HPDE6-E6E7 (cell line): ENCODE measurements around the gene SNAP23.
"Not testable (repeated sequence)": the region's sequence is repeated elsewhere in the genome, so short reads cannot be mapped to it uniquely, and the experiment has no call there.

Experiments used
- DNase-seq: peaks from one replicate; pipeline ENCODE4 v3.0.0; 2011; ENCODE audit warnings: missing footprints; ENCODE audit errors: extremely low spot score

The SNAP23 gene

DNA sequence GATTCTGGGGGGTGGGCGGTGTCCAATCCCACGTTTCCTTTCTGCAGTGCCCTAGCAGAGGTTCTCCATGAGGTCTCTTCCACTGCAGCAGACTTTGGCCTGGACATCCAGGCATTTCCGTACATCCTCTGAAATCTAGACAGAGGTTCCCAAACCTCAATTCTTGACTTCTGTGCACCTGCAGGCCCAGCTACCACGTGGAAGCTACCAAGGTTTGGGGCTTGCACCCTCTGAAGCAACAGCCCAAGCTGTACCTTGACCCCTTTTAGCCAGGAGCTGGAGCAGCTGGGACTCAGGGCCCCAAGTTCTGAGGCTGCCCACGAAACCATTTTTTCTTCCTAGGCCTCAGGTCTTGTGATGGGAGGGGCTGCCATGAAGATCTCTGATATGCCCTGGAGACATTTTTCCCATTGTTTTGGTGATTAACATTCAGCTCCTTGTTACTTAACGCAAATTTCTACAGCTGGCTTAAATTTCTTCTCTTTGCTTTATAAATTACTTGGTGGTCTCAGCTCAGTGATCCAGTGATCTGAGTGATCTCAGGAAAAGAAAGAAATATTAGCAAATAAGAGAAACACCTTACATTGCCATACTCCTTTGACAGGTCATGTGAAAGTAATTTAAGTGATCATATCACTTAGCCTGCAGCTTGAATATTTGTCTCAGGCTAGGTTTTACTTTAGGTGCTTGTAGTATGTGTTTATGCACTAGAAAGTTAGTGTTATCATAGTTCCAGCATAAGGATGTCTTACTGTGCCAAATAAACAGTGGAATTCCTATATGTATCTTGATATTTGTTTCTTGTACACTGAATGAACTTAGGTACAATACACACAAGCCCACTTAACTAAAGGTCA lies 3.0 kb downstream of the SNAP23 start:
- no peak for DNase-seq

DNA sequence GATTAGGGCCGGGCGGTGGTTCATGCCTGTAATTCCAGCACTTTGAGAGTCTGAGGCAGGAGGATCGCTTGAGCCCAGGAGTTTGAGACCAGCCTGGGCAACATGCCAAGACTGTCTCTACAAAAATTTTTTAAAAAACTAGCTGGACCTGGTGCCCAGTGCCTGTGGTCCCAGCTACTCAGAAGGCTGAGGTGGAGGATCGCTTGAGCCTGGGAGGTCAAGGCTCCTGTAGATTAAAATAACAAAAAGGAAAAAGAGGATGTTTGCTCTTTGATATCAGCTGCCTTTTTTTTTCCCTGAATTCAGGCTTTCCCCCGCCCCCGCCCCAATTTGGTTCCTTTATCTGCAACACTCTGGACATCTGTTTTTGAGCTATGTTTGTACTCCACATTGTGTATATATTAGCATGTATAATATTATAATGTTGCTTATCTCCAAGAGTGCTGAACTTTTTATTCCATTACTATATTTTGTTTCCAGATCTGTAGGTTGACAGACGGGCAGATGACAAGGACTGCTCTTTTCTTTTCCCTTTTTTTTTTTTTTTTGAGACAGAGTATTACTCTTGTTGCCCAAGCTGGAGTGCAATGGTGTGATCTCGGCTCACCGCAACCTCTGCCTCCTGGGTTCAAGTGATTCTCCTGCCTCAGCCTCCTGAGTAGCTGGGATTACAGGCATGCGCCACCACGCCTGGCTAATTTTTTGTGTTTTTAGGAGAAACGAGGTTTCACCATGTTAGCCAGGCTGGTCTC lies 4.6 kb downstream of the SNAP23 start:
- no peak for DNase-seq

DNA sequence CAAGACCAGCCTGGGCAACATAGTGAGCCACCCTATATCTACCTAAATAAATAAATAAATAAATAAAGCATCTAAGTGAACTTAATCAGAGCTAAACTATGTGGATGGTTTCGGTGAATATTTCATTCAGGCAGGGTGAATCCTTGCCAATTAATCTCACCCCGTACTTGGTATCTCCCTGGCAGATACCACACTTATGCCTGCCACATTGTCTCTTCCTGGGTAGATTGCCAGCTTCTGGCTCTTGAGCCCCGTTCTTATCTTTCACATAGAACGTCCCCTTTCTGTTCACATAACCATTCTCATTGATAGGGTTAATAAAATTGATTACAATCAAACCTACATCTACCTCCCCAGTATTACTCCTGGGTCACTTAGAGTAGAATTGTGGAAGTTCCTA lies 7.0 kb downstream of the SNAP23 start:
- no peak for DNase-seq

DNA sequence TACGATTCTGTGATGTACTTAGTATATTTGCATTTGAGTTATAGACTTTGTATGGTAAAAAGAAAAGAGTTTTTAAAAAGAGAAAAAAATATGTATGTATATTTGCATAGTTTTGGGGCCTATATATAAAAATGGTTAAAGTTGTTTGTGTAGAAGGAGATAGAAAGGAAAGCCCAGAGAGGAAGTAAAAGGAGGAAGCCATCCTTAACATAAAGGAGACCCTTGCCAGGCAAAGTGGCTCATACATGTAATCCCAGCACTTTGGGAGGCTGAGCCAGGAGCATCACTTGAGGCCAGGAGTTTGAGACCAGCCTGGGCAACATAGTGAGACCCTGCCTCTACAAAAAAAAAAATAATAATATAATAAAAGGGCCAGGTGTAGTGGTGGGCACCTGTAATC lies 8.4 kb downstream of the SNAP23 start:
- DNase-seq = no peak

DNA sequence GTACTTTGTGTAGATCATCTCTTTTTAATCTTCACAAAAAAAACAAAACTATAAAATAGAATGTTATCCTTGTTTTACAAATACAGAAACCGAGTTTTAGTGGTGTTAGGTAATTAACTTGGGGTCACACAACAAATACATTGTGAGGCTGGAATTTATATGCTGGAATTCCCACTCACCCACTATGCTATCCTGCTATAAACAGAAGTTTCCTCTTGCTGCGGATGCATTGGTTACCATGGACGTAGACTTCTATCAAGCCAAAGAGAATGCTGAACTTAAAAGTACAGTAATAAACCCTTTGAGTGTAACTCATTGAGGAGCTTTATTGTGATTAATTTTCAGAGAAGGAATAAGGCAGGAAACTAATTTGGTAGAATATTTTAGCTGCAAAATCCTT lies 9.2 kb downstream of the SNAP23 start:
- no peak for DNase-seq

DNA sequence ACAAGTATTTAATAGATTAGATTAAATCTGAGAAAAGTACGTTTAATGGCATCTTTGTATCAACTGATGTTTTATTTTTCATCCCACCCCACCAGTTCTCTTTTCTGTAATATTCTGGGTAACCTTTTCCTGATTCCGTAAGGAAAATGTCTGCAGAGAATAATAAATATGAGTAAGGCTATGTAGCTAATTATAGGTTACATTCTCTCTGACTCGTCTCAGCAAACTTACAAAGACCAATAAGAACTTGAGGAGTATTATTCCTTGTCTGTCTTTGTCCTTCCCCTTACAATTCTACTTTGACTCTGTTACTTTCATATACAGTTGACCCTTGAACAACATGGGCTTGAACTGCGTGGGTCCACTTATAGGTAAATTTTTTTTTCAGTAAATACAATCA lies 12.1 kb downstream of the SNAP23 start:
- no peak for DNase-seq

DNA sequence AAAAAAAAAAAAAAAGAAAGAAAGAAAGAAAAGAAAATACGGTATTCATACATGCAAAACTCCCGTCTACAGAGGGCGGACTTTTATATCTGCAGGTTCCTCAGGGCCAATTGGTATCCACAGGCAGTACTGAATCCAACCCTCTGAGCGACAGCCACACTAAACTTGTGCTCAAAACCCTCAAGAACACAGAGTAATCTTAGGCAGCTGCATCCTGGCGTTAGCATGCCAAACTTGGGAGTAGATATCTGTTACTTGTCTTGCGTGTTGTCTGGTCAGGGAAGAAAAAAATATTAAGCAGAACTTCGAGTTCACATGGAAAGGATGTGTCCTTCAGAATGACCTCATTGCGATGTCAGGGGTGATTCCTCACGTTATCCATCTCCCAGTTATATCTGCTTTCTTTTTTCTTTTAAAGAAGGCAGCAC lies 12.8 kb downstream of the SNAP23 start:
- no peak for DNase-seq

DNA sequence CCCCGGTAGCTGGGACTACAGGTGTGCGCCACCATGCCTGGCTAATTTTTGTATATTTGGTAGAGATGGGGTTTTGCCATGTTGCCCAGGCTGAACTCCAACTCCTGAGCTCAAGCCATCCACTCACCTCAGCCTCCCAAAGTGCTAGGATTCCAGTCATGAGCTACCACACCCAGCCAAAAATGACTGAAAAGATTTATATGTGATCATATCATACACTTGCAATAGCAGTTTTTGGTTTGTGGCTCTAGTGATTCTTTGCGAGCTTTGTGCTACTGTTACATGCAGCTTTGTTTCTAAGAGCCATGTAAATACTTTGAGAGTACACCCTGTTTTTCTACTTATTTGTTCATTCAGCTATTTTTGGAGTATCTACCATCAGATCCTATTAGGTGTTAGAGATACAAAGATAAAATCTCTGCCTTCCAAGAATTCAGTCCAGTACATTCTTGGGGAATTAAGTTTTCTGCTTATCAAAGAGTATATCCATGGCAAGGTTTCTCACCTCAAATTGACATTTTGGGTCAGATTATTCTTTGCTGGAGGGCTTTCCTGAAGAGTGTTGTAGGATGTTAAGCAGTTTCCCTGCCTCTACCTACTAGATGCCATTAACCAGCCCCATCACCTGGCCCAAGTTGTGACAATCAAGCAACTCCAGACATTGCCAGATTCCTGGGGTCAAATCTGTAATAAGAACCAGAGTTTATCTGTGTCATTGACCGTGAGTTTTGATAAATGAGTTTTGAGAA lies 15.0 kb downstream of the SNAP23 start:
- no peak for DNase-seq

DNA sequence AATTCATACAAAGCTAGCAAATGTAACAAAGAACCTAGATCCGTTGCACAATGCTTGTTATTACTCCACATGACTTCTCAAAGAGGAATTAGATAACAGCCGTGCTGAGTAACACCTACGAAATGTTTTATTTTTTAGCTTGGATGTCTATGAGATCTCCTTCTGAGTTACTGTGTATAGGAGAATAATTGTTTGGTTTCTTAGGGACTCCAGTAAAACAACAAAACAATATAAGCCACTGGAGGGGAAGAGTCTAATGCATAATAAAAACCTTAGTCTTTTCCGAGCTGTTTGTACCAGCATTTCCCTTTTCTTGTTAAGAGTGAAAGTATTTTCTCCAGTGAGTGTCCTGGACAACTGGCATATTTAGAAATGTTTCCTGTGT lies 15.6 kb downstream of the SNAP23 start:
- DNase-seq = peak; percentile 19

DNA sequence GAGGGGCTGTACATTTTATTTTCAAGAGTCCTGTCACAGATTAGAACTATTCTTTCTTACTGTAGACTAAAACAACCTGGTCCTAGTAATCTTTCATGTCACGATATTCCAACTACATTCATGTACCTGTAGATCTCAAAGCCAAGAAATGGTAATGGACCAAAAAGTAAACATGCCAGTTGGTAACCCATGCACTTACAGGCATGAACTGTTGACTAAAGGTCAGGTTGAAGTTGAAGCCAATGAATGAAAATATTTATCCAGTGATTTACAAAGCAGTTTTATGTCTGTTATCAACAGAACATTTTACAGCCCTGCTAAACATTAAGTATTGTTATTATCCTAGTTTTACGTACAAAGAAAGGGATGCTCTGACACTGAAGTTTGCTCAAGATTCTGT lies 27.9 kb downstream of the SNAP23 start:
- no peak for DNase-seq

DNA sequence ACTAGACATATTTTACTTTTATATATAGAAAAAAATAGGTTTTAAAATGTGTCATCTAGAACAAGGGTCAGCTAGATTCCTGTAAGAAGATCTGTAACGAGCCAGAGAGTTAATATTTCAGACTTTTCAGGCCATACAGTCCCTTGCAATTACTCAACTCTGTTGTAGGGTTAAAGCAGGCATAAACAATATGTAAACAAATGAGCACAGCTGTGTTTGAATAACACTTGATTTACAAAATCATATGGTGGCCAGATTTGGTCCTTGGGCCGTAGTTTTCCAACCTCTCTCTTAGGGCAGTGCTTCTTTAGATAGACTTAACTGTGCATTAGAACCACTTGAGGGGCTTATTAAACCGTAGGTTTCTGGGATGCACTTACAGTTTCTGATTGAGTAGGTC lies 33.5 kb downstream of the SNAP23 start:
- no peak for DNase-seq

DNA sequence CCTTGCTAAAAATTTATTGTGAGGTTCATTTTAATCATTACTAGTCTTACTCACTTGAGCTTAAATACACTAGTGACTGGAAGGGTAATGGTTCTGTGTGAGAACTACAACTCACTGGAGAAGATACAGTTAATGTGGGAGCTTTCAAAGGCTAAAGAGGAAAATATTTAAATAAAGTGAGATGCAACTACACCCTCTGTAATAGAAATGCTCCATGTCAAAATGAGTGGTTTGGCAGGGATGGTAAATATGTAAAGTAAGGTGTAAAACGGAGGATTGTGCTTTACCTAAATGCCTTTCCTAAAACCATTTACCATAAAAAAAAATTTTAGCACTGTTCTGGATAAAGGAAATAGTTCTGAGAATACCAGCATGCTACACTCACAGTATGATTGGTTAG lies 37.8 kb downstream of the SNAP23 start:
- DNase-seq = no peak

DNA sequence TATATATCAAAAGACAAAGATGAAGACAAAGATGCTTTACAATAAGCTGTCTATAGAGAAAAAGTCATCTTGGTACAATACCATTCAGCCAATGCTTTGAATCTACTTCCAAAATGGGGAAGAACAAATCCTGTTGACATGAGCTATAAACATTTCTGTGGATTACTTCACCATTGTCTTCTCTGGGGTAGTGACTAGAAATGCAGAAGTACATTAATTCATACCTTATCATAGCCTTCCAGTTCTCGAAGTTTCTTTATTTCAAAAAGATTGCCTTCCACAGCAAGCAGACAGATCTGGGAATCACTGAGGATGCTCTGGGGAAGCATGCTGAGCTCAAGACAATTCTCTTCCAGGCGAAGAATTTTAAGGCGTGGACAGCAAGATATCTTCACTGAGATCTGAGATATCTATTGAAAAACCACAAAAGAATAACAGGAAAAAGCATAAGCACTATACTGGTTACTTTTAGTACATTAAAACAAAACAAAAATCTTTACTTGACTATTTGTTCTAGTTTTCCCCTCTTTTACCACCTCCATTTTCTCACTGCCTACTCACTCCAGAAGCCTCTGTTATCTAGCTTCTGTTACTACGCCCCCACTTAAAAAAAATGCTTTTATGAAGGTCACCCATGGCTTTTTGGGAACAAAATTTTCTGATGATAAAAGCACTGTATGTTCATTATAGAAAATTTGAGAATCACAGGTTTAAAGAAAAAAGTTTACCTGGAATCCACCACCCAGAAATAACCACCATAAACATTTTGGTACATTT lies 49.6 kb downstream of the SNAP23 start:
- DNase-seq = no peak

DNA sequence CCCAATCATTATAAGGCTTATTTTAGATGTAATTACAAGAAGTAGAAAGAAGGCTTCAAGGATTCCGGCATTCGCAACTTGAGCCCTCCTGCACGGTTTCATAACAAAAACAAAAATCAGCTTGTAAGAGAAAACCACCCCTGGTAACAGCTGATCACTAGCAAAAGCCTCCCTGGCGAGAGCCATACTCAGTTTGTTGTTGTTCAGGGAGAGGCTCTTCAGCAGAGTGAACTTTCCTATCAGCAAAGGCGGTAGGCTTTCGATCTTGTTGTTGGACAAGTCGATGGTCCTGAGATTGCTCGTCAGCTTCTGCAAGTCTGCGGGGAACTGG lies 52.4 kb downstream of the SNAP23 start:
- no peak for DNase-seq

DNA sequence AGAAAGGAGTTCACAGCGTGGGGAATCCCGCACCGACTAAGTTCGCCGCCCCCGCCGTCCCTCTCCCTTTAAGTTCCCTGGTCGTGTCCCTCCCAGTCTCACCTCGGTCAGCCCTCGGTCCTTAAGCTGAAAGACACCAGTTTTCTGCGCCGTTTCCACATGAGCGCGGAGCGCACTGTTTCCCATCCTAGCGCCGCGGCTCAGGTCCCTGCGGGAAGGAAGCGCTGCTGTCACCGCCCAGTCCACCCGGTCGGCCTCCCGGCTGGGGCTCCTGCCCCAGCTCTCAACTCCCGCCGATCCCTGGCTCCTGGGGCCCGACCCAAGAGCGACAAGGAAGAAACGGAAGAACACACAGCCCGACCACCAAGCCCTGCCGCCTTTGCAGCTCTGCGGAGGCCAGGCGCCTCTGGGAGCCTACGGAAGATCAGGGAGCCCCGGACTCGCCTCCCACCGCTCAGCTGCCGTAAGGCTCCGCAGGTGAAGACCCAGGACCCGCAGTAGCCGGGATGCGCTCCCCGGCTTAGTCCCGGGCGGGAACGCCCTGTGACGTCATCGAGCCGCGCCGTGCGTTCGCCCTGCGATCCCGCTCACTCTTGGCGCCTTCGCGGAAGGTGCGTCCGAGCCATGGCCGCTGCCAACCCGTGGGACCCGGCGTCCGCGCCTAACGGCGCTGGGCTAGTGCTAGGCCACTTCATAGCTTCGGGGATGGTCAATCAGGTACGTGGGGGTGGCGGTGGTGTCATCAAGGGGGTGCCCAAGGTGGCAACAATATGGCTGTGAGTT lies 53.0 kb downstream of the SNAP23 start, which contains the start of the genes HAUS2 and LRRC57:
Gene HAUS2 (plus strand): TSS at position 590 of the 783 bp plus-strand sequence. CDS start 35 bp downstream, at position 625.
Gene LRRC57 (minus strand): TSS at position 545 of the 783 bp plus-strand sequence. CDS start 359 bp downstream, at position 186.
- DNase-seq = peak; percentile 96

DNA sequence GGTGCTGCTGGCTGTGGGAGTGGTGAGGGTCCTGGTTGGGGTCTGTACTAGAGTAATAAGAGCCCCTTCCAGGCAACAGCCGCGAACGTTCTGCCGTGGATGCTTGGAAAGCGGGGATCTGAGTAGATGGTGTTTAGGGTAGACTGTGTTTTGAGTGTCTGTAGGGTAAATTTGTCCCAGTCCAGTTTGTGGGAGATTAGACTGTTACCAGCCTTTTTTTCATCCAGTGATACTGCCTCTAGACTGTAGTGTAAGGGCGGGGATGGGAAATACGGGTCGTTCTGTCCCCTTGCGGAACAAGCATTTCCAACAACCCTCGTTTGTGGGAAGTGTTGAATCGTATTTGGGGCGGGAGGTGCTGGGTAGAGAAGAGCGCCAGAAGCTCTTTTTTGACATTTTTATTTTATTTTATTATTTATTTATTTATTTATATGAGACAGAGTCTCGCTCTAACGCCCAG lies 53.6 kb downstream of the SNAP23 start:
- peak; percentile 19 for DNase-seq

DNA sequence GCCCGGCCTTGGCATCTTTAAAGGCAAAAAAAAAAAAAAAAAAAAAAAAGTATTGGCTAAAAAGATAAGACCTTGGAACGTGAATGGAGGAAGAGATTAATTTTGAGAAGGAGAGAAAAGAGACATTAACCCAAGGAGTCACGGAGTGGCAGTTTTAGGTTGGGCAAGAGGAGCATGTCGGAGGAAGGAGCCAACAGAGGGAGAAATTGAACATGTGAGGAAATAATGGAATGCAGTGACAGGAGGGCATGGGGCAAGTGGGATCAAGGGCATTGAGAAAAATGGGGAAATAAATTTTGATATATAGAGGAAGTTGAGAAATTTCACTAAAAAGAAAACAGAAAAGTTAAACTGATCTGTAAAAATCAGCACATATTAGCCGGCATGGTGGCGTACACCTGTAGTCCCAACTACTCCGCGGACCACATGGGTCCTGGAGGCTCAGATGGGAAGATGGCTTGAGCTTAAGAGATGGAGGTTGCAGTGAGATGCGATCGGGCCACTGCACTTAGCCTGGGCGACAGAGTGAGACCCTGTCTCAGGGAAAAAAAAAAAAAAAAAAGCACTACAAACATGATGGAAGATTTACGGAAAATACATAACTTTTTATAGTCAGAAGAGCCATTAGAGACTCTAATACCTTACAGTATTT lies 54.4 kb downstream of the SNAP23 start:
- no peak for DNase-seq

DNA sequence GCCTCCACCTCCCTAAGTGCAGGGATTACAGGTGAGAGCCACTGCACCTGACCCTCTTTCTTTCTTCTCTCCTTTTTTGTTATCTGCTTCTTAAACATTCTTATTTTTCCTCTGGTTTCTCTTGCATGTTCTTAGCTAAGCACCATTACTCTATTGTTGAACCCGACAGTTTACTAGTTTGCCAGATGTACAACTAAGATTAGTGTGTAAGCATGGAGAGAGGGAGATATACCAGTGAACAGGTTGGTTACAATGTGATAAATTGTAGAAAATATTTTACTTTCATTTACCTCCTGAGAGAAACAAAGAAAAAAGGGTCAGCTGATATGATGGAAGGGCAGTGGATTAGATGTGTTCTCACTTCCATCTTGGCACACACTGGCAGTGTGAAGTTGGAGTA lies 58.1 kb downstream of the SNAP23 start:
- DNase-seq = no peak

DNA sequence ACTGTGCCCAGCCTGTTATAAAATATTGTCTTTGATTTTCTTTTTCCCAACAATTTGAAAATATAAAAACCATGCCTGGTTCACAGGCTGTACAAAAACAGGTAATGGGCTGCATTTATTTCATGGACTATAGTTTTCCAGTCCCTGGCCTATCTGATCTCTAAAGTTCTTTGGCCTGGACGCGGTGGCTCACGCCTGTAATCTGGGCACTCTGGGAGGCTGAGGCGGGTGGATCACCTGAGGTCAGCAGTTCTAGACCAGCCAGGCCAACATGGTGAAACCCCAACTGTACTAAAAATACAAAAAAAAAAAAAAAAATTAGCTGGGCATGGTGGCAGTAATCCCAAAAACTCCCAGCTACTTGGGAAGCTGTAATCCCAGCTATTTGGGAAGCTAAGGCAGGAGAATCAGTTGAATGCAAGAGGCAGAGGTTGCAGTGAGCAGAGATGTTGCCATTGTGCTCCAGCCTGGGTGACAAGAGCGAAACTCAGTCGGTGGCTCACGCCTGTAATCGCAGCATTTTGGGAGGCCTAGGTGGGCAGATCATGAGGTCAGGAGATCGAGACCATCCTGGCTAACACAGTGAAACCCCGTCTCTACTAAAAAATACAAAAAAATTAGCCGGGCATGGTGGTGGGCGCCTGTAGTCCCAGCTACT lies 61.2 kb downstream of the SNAP23 start:
- DNase-seq = not testable (repeated sequence)

DNA sequence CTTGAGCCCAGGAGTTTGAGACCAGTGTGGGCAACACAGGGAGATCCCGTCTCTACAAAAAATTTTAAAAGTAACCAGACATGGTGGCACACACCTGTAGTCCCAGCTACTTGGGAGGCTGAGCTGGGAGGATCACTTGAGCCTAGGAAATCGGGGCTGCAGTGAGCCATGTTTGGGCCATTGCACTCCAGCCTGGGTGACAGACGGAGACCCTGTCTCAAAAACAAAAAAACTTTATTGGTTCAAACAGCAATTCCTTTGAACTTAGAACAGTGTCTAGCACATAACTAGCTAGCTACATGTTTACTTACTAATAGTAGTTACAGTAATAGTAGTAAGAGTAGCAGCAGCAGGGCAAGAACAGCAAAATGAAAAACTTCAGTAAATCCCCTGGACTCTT lies 63.3 kb downstream of the SNAP23 start:
- no peak for DNase-seq
